Trophoblast cell (in vitro differentiated cells and primary cell): ENCODE data around the gene ITGB1BP1.

ENCODE experiments used
- DNase-seq, 2 donors: peaks; one replicate each; pipeline ENCODE4 v3.0.0-alpha.2; 2016
- H2AFZ ChIP-seq: 2 replicates; pipeline ENCODE4 v1.6.1; 2013; ENCODE audit warnings: low read length, moderate library complexity, mild to moderate bottlenecking; ENCODE audit not compliant: insufficient read depth, poor library complexity
- H2AK5ac ChIP-seq: 2 replicates; pipeline ENCODE4 v1.6.1; 2013; ENCODE audit warnings: mild to moderate bottlenecking, low read length
- H2BK120ac ChIP-seq: 2 replicates; pipeline ENCODE4 v1.6.1; 2013; ENCODE audit warnings: low read length, mild to moderate bottlenecking, moderate library complexity; ENCODE audit not compliant: insufficient read depth, poor library complexity
- H2BK12ac ChIP-seq: 2 replicates; pipeline ENCODE4 v1.6.1; 2013; ENCODE audit warnings: mild to moderate bottlenecking, low read length, moderate library complexity
- H2BK5ac ChIP-seq: 2 replicates; pipeline ENCODE4 v1.6.1; 2013; ENCODE audit warnings: low read length, low read depth, moderate library complexity, mild to moderate bottlenecking; ENCODE audit not compliant: poor library complexity
- H3K14ac ChIP-seq: 2 replicates; pipeline ENCODE4 v1.6.1; 2013; ENCODE audit warnings: mild to moderate bottlenecking, low read length
- H3K18ac ChIP-seq: 2 replicates; pipeline ENCODE4 v1.6.1; 2013; ENCODE audit warnings: mild to moderate bottlenecking, low read length
- H3K23ac ChIP-seq: 2 replicates; pipeline ENCODE4 v1.6.1; 2013; ENCODE audit warnings: low read length
- H3K27ac ChIP-seq: 2 replicates; pipeline ENCODE4 v1.5.1; 2013; ENCODE audit warnings: low read depth, mild to moderate bottlenecking, inconsistent platforms, low read length, moderate library complexity
- H3K27me3 ChIP-seq: 2 replicates; pipeline ENCODE4 v1.6.1; 2013; ENCODE audit warnings: inconsistent platforms, mild to moderate bottlenecking, low read length, moderate library complexity; ENCODE audit not compliant: insufficient read depth
- H3K36me3 ChIP-seq, 2 experiments: 1 replicate in 1 of 2; 2 replicates in 1 of 2; pipeline ENCODE4 v1.6.1; 2013; ENCODE audit warnings: low read length in 2 of 2, mild to moderate bottlenecking in 2 of 2, moderate library complexity in 1 of 2; ENCODE audit not compliant: insufficient read depth in 2 of 2, control insufficient read depth in 1 of 2
- H3K4ac ChIP-seq: 2 replicates; pipeline ENCODE4 v1.6.1; 2013; ENCODE audit warnings: low read depth, mild to moderate bottlenecking, low read length, moderate library complexity
- H3K4me1 ChIP-seq, 2 experiments: 1 replicate in 1 of 2; 2 replicates in 1 of 2; pipeline ENCODE4 v1.6.1; 2013; ENCODE audit warnings: low read length in 2 of 2, mild to moderate bottlenecking in 2 of 2, moderate library complexity in 1 of 2; ENCODE audit not compliant: insufficient read depth in 2 of 2, control insufficient read depth in 1 of 2
- H3K4me2 ChIP-seq: 2 replicates; pipeline ENCODE4 v1.6.1; 2013; ENCODE audit warnings: inconsistent platforms, mild to moderate bottlenecking, low read length, moderate library complexity
- H3K4me3 ChIP-seq: 2 replicates; pipeline ENCODE4 v1.5.1; 2013; ENCODE audit warnings: mild to moderate bottlenecking, low read depth, low read length, inconsistent platforms
- H3K79me1 ChIP-seq: one replicate; pipeline ENCODE4 v1.6.1; 2013; ENCODE audit warnings: low read length
- H3K79me2 ChIP-seq: 2 replicates; pipeline ENCODE4 v1.6.1; 2013; ENCODE audit warnings: low read length, mild to moderate bottlenecking; ENCODE audit not compliant: control insufficient read depth, insufficient read depth, poor library complexity
- H3K9ac ChIP-seq: 2 replicates; pipeline ENCODE4 v1.6.1; 2013; ENCODE audit warnings: mild to moderate bottlenecking, low read length
- H3K9me3 ChIP-seq: 2 replicates; pipeline ENCODE4 v1.6.1; 2013; ENCODE audit warnings: low read depth, mild to moderate bottlenecking, control low read depth, inconsistent platforms, low read length; ENCODE audit not compliant: insufficient read depth
- H4K12ac ChIP-seq: 2 replicates; pipeline ENCODE4 v1.6.1; 2013; ENCODE audit warnings: low read depth, mild to moderate bottlenecking, low read length, moderate library complexity
- H4K8ac ChIP-seq: 2 replicates; pipeline ENCODE4 v1.6.1; 2013; ENCODE audit warnings: low read depth, mild to moderate bottlenecking, low read length, moderate library complexity
- H4K91ac ChIP-seq: one replicate; pipeline ENCODE4 v1.6.1; 2013; ENCODE audit warnings: low read depth, mild to moderate bottlenecking, low read length, moderate library complexity
- WGBS: extraction: QIAGEN DNeasy Blood & Tissue Kit; methylation state at CpG from one replicate; pipeline ENCODE4 v1.1.7; 2013; ENCODE audit warnings: missing lambda C conversion rate; ENCODE audit not compliant: insufficient read length, insufficient coverage; ENCODE audit errors: extremely low coverage; 5-methylcytosine and 5-hydroxymethylcytosine counted together

The ITGB1BP1 gene

DNA sequence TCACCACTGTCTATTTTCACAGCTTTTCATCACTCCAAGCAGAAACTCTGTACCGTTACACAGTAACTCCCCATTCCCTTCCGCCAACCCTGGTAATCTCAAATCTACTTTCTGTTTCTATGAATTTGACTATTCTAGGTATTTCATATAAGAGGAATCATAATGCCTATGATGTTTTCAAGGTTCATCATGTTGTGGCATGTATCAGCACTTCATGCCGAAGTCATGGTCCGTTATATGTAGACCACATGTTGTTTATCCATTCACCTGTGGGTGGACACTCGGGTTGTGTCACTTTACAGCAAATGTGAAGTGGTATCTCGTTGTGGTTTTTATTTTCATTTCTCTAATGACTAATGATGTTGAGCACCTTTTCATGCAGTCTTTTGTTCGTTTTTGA lies 21.8 kb upstream of the ITGB1BP1 start:
- no peak overlapping the region for H3K27ac ChIP-seq
- no peaks in the 10 kb centered on the region for H3K4me1 ChIP-seq
- H2BK5ac ChIP-seq, result no peak overlapping the region
- no peaks in the 10 kb centered on the region for H3K9me3 ChIP-seq
- H2BK12ac ChIP-seq, result no peak overlapping the region
- no peak overlapping the region for H2AFZ ChIP-seq
- no peaks in the 10 kb centered on the region for H3K79me2 ChIP-seq
- no peak overlapping the region for H4K12ac ChIP-seq
- no peak overlapping the region for H3K23ac ChIP-seq
- no peak overlapping the region for H3K9ac ChIP-seq
- no CpG with 5 or more reads among the region's 7 CpGs for WGBS
- no peak overlapping the region for H3K4me2 ChIP-seq
- no peak overlapping the region for H3K4me3 ChIP-seq
- H3K36me3 ChIP-seq, result peaks cover 24 to 39% of the 10 kb centered on the region in 2 experiments
- H3K27me3 ChIP-seq, result no peaks in the 10 kb centered on the region
- no peak overlapping the region for H4K8ac ChIP-seq
- no peak overlapping the region for H3K14ac ChIP-seq
- no peak overlapping the region for H2BK120ac ChIP-seq
- no peak overlapping the region for H3K18ac ChIP-seq
- no peak overlapping the region for H4K91ac ChIP-seq
- H3K4ac ChIP-seq, result no peak overlapping the region
- no peak overlapping the region for H2AK5ac ChIP-seq
- DNase-seq, result no peak
- no peaks in the 10 kb centered on the region for H3K79me1 ChIP-seq

DNA sequence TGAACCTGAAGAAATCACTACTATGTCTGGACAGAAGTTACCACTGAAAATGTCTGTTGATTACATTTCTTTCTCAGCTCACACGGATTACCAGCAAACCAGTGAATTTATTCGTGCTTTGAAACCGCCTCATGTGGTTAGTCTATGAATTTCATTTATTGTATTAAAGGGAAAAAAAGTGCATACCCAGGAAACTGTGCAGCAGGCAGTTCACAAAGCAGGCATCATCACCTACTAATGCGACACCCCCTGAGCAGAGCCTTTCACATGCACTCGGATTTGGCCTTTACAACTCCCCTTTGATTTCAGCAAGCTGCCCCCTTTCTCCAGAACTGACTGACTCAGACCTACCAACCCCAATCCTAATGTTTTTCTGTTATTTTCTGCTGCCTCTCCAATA lies 20.2 kb upstream of the ITGB1BP1 start:
- Histone ChIP-seq H3K27ac (no peak overlapping the region), H4K91ac (no peak overlapping the region), H4K8ac (no peak overlapping the region), H3K27me3 (no peaks in the 10 kb centered on the region), H3K4me3 (no peak overlapping the region), H3K9me3 (no peaks in the 10 kb centered on the region), H4K12ac (no peak overlapping the region), H3K23ac (no peak overlapping the region), H3K9ac (no peak overlapping the region), H3K18ac (no peak overlapping the region), H3K36me3 (peaks cover 19 to 33% of the 10 kb centered on the region in 2 experiments), H3K79me1 (no peaks in the 10 kb centered on the region), H2AK5ac (no peak overlapping the region), H2AFZ (no peak overlapping the region), H2BK12ac (no peak overlapping the region), H2BK120ac (no peak overlapping the region), H3K4me2 (no peak overlapping the region), H3K14ac (no peak overlapping the region), H2BK5ac (no peak overlapping the region), H3K79me2 (no peaks in the 10 kb centered on the region), H3K4me1 (no peaks in the 10 kb centered on the region), H3K4ac (no peak overlapping the region)
- DNase-seq, result no peak
- WGBS, result no CpG with 5 or more reads among the region's 5 CpGs

DNA sequence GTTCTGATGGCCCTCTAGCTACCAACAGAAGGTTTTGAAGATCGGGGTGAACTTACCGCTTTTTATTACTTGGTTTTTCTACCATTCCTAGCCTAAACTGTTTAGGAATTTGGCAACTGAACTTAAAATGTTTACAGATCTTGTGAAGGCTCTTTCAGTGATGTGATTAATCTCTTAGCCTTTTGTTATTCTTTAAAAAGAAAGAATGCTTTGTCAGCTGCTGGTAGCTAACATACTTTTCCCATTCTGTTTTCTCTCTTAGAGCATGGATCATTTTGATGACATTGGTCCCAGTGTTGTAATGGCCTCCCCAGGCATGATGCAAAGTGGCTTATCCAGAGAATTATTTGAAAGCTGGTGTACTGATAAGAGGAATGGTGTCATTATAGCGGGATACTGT lies 18.2 kb upstream of the ITGB1BP1 start:
- Histone ChIP-seq H3K14ac (no peak overlapping the region), H3K27me3 (no peaks in the 10 kb centered on the region), H2AFZ (no peak overlapping the region), H4K91ac (no peak overlapping the region), H3K4ac (no peak overlapping the region), H3K9ac (no peak overlapping the region), H3K9me3 (no peaks in the 10 kb centered on the region), H2BK120ac (no peak overlapping the region), H2AK5ac (no peak overlapping the region), H2BK5ac (no peak overlapping the region), H3K79me1 (no peaks in the 10 kb centered on the region), H3K36me3 (peaks cover 23 to 38% of the 10 kb centered on the region in 2 experiments), H4K12ac (no peak overlapping the region), H3K23ac (no peak overlapping the region), H3K18ac (no peak overlapping the region), H3K4me1 (no peaks in the 10 kb centered on the region), H4K8ac (no peak overlapping the region), H3K27ac (no peak overlapping the region), H3K4me3 (no peak overlapping the region), H3K79me2 (no peaks in the 10 kb centered on the region), H2BK12ac (no peak overlapping the region), H3K4me2 (no peak overlapping the region)
- no peak for DNase-seq
- no CpG with 5 or more reads among the region's 3 CpGs for WGBS

DNA sequence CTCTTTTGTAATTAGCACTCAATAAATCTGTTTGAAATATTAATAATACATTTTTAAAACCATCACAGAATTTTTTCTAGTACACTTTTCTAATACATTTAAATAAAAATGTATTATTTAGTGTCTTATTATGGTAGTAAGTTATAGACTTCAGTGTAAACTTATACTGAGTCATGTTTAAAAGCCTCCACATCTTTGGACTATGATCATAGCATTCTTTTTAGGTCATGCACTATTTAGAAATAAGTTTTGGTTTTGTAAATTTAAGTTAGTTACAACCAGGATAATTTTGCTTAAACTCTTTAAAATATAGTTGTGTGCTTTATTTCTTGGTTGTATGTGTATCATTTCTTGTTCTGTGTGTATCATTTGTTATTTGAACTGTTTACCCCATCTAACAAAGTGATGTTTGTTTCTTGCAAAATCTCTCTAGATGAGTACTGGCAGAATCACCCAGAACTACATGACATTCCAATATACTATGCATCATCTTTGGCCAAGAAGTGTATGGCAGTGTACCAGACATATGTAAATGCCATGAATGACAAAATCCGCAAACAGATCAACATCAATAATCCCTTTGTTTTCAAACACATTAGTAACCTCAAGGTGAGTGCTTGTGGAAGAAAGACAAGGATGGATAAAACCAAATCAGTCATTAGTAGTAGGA lies 16.9 kb upstream of the ITGB1BP1 start:
- no peak overlapping the region for H3K4ac ChIP-seq
- H3K18ac ChIP-seq, result no peak overlapping the region
- no peaks in the 10 kb centered on the region for H3K27me3 ChIP-seq
- no peak overlapping the region for H4K8ac ChIP-seq
- no peaks in the 10 kb centered on the region for H3K79me2 ChIP-seq
- no peak overlapping the region for H4K91ac ChIP-seq
- H2AFZ ChIP-seq, result no peak overlapping the region
- H2BK120ac ChIP-seq, result no peak overlapping the region
- no peak for DNase-seq
- no peaks in the 10 kb centered on the region for H3K4me1 ChIP-seq
- no peak overlapping the region for H3K4me3 ChIP-seq
- H3K14ac ChIP-seq, result no peak overlapping the region
- no peak overlapping the region for H2BK12ac ChIP-seq
- H3K27ac ChIP-seq, result no peak overlapping the region
- H3K23ac ChIP-seq, result no peak overlapping the region
- no peak overlapping the region for H3K4me2 ChIP-seq
- no peak overlapping the region for H2BK5ac ChIP-seq
- no peaks in the 10 kb centered on the region for H3K79me1 ChIP-seq
- no CpG with 5 or more reads among the region's 1 CpG for WGBS
- no peak overlapping the region for H2AK5ac ChIP-seq
- no peak overlapping the region for H4K12ac ChIP-seq
- no peak overlapping the region for H3K9ac ChIP-seq
- no peaks in the 10 kb centered on the region for H3K9me3 ChIP-seq
- peaks cover 26 to 31% of the 10 kb centered on the region in 2 experiments for H3K36me3 ChIP-seq
